ENCODE results near the gene ZPLD1. TPM values are rescaled to one million over a fixed set of nuclear protein-coding genes. Genes with fewer than 3 reads are reported as not detected.

The ZPLD1 gene
- total RNA-seq, 1 experiment from 2014 or later: not detected

- H3K27me3 Mint-ChIP-seq (ENCODE audit: low read depth): peaks cover 6% of the 10 kb centered on the region; the same call in 1 of the 2 replicates
- Histone ChIP-seq H3K4me2 (ENCODE audit: insufficient read depth, insufficient read length, low read length) (no peak overlapping the region), H2BK120ac (ENCODE audit: low read depth, low read length, poor library complexity, severe bottlenecking) (no peak overlapping the region), H3K4ac (ENCODE audit: low read depth, low read length) (no peak overlapping the region), H3K79me2 (ENCODE audit: insufficient read depth, low read length) (no peaks in the 10 kb centered on the region), H3K4me1 (ENCODE audit: insufficient read depth, low read length) (no peaks in the 10 kb centered on the region), H2BK5ac (ENCODE audit: insufficient read length, low read length) (no peak overlapping the region), H3K18ac (ENCODE audit: insufficient read length, low read depth, low read length) (no peak overlapping the region), H2BK15ac (ENCODE audit: low read depth, low read length) (no peak overlapping the region), H3K23ac (ENCODE audit: insufficient read length, low read depth, low read length) (no peak overlapping the region), H2BK20ac (ENCODE audit: low read depth, low read length, poor library complexity, severe bottlenecking) (no peak overlapping the region), H3K27ac (ENCODE audit: insufficient read length, low read depth, low read length) (no peak overlapping the region), H4K8ac (replicated peaks; ENCODE audit: insufficient read length, low read depth, low read length) (no peak overlapping the region), H3K27me3 (ENCODE audit: insufficient read depth, low read length) (no peaks in the 10 kb centered on the region), H2AFZ (ENCODE audit: low read length) (no peak overlapping the region), H3T11ph (ENCODE audit: low read length) (no peak overlapping the region), H3K14ac (ENCODE audit: insufficient read depth, low read length) (no peak overlapping the region), H3K56ac (ENCODE audit: insufficient read length, low read depth, low read length) (no peak overlapping the region), H3K9ac (ENCODE audit: extremely low read depth, insufficient read length, low read length) (no peak overlapping the region), H3K23me2 (ENCODE audit: insufficient read length, low read depth, low read length, poor library complexity, severe bottlenecking) (no peaks in the 10 kb centered on the region), H2AK5ac (ENCODE audit: insufficient read length, low read length) (no peak overlapping the region), H3K9me3 (ENCODE audit: control insufficient read depth, low read depth, low read length) (no peaks in the 10 kb centered on the region), H4K91ac (ENCODE audit: insufficient read length, low read depth, low read length) (no peak overlapping the region), H4K5ac (ENCODE audit: insufficient read length, low read depth, low read length) (no peak overlapping the region), H3K79me1 (ENCODE audit: insufficient read depth, low read depth, low read length, poor library complexity, severe bottlenecking) (no peaks in the 10 kb centered on the region), H2BK12ac (ENCODE audit: insufficient read length, low read depth, low read length) (no peak overlapping the region), H4K20me1 (ENCODE audit: control insufficient read depth, insufficient read depth, insufficient read length) (no peaks in the 10 kb centered on the region)
- no peak for TF ChIP-seq CTCF (conservative IDR thresholded peaks at IDR 0.05)
- no peak for DNase-seq
- WGBS (ENCODE audit: extremely low coverage, insufficient read length, low lambda C conversion rate): no CpG with 5 or more reads among the region's 3 CpGs
- peaks cover 0 to 4% of the 10 kb centered on the region in 2 experiments; a peak in 2 of 4 replicates for H3K4me1 Mint-ChIP-seq
- H3K9me3 Mint-ChIP-seq: no peaks in the 10 kb centered on the region
- no peaks in the 10 kb centered on the region for H3K36me3 Mint-ChIP-seq (ENCODE audit: insufficient read depth in 1 of 3, low read depth in 3 of 3)
- no peak overlapping the region for H3K27ac Mint-ChIP-seq
- no peak overlapping the region for H3K4me3 Mint-ChIP-seq
Measured at GRCh38 chr3:102449341-102449740, 14.5 kb downstream of the ZPLD1 start.

Data from H9 (cell line).